ENCODE data around the gene FUT2.
"Not testable (repeated sequence)": the region's sequence is repeated elsewhere in the genome, so short reads cannot be mapped to it uniquely, and the experiment has no call there.

FUT2 gene

DNA sequence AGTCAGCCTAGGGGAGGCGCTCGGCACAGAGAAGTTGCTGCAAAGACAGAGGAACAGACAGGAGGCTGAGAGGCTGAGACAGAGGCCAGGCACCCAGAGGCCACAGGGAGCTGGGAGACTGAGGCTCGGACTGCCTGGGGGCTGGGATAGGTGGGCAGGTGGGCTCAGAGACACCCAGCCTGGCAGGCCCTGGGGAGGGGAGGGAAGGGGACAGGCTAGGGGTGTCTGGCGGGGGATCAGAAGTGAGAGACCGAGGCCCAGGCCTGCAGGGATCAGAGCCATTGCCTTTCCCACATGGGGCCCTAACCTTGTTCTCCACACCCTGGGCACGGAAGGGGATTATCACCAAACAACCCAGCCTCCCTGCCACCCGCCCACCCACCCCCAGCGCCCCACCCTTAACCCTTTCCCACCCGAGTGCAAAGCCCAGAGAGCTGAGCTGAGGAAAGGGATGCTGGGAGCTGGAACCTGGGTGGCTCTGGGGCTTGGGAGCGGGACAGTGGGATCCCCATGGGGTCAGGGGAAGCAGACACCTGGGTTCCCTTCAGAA lies 24.2 kb upstream of the FUT2 start:
- no peak for DNase-seq

DNA sequence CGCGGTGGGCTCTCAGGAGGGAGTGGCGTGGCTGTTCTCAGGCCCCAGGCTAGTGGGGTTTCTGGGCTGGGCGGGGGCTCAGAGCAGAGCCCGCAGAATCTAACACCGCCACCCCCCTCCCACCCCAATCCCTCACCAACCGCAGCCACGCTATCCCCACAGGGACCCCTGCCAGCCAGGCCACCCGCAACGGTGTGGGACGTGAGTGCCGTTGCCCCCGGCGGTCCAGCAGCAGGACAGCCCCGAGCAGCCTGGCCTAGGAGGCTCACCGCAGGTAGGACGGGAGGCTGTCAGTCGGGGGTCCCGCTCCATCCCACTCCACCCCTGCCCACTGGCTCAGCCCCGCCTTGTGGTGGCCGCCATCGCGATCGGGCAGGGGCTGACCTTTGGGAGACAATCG lies 22.8 kb upstream of the FUT2 start, which contains the start of gene NTN5:
Gene NTN5, minus strand, starts transcription at position 24 of the 400 bp plus-strand sequence. CDS start 2,031 bp downstream, outside the sequence.
- DNase-seq: no peak

DNA sequence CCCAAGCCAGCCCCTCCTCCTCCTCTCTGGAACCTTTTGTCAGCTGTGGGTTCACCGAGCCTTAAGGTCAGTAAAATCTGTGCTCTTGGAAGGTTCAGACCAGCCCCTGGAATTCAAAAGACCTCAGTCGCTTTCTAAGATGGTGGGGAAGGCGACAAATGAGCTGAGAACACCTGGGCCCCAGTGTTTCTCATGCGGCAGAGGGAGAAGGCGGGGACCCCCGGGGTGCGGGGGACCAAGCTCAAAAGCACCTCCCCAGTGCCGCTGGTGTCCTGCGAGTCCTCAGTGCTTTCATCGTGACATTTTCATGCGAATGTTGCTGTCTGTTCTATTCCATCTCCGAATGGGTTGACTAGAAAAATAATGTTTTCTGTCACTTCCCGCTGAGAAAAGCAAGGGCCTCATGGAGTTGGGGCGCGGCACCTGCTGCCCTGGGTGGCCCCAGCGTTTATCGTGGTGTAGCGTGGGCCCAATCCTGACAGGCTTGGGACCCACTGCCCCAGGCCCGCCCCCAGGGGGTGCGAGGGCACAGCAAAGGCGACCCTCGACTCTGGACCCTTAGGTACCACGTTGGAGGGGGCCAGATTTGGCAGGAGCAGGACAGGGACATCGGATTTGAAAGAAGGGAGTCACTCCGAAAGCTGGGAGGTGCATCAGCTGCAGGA lies 22.2 kb upstream of the FUT2 start:
- DNase-seq: no peak

DNA sequence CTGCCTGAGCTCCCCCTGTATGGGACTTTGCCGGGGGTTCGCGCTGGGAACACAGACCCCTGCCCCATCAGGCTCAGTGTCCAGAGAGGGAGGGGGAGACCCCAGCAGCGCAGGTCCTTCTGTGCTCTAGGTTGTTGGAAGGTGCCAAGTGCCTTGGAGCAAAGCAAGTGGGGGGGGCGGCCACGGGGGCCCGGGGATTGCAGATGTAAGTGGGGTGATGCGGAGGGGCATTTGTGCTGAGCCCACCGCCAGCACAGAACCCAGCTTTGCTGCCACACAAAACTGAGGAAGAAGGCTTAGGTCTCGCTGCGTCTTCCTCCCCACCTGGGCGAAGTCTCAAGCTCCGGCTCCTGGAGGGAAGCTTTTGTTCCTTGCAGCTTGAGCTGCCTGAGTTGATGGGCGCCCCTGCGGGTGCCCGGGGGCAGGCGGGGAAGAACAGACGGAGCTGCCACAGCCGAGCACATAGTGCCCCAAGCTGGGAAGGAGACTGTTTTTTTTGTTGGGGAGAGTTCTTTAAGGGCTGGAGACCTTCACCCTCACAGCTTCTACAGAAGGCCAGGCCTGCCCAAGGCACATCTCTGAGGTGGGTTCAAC lies 21.5 kb upstream of the FUT2 start:
- DNase-seq: no peak

DNA sequence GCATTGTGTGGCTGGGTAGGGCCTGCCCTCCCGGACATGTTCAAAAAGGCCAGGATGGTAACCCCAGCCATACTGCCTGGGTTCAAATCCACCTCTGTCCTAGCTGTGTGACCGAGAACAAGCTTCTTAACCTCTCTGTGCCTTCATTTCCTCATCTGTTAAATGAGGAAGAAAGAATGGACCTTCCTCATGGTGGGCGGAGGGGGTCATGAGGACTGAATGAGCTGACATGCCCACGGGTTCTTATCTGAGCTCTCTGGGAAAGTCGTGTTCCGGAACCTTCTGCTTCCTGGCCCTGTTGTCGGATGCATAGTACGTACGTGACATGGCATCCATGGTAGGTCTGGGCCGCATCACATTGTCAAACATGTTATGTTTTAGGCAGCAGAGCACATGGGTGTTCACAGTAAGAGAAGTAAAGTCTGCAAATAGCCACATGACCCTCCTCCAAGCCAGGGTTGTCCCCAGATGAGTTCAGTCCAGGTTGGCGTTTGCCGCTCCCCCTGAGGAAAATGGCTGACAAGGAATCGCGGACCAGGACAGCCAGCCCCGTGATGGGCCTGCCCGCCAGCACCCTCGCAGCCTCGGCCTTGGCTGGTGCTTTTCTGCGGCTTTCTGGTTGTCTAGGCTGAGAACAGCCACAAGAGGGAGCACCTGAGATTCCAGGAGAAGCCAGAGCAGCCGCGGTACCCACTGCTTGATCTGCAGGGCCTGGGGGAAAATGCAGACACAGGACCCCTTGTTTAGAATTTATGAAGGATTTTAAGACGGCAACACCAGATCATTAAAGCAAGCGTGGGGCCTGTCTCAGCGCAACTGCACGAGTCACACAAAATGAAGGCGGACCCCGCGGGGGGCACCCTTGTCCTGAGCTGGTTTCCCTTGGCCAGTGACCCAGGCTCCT lies 20.6 kb upstream of the FUT2 start:
- peak; percentile 88 to 95 for DNase-seq

DNA sequence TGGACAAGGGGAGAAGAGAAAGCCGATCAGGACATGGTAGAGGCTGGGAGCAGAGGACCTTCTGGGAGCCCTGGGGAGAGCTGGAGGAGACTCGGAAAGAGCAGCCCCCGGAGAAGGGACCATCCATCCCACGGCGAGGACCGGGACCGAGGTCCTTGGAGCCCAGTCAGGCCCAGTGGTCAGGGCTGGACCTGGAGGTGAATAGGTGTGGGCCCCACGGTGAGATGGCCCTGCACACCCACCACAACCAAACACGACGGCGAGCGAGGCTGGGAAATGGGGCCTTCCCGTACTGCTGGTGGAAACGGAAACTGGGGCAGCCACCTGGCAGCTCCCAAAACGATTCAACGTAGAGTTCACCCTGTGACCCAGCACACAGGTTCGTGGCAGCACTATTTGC lies 19.3 kb upstream of the FUT2 start:
- no peak for DNase-seq

DNA sequence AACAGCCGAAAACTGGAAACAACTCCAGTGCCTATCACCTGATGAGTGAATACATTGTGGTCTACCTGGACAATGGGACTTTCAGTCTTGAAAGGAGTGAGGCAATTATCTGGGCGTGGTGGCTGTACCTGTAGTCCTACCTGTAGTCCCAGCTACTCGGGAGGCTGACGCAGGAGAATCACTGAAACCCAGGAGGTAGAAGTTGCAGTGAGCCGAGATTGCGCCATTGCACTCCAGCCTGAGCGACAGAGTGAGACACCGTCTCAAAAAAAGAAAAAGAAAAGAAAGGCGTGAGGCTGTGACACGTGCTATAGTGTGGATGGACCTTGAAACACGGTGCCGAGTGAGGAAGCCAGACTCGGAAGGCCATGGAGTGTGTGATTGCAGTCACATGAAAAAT lies 18.9 kb upstream of the FUT2 start:
- DNase-seq: no peak

DNA sequence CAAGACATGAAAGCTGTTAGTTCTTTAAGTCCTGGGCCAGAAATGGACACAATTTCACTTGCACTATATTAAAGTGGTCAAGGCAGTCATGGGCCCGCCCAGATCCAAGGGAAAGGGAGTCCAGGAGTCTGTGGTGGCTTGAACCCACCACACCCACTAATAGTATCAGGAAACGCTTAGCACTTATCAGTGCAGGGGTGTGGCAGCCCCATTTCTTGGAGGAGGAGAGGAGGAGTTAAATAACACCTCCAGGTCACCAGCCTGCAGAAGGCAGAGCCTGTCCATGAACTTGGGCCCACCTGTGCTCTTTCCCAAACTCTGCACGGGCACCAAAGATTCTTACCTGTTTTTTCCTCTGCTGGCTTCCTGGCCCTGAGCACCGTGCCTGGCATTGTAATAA lies 17.6 kb upstream of the FUT2 start:
- DNase-seq: no peak

DNA sequence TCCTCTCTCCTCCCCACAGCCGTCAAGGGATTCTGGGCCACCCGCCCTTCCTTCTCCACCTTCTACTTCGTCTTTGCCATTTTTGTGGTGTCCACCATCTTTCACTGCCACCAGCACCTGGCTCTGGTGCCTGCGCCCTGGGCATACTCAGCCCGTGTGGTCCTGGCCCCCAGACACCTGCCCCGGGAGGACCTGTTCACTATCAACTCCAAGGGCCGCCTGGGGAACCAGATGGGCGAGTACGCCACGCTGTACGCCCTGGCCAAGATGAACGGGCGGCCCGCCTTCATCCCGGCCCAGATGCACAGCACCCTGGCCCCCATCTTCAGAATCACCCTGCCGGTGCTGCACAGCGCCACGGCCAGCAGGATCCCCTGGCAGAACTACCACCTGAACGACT lies 15.8 kb upstream of the FUT2 start:
- not testable (repeated sequence) for DNase-seq

DNA sequence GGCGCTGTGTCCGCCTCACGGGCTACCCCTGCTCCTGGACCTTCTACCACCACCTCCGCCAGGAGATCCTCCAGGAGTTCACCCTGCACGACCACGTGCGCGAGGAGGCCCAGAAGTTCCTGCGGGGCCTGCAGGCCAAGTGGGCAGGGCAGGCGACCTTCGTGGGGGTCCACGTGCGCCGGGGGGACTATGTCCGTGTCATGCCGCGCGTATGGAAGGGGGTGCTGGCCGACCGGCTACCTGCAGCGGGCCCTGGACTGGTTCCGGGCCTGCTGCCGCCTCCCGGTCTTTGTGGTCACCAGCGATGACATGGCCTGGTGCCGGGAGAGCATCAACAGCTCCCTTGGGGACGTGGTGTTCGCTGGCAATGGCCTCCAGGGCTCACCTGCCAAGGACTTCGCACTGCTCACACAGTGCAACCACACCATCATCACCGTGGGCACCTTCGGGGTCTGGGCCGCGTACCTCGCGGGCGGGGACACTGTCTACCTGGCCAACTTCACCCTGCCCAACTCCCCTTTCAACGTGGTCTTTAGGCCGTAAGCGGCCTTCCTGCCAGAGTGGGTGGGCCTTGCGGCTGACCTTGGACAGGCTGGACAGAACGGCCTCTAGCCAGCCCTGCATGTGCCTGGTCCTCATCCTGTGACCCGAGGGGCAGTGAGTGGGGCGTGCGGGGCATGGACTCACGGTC lies 15.2 kb upstream of the FUT2 start:
- DNase-seq: no peak

DNA sequence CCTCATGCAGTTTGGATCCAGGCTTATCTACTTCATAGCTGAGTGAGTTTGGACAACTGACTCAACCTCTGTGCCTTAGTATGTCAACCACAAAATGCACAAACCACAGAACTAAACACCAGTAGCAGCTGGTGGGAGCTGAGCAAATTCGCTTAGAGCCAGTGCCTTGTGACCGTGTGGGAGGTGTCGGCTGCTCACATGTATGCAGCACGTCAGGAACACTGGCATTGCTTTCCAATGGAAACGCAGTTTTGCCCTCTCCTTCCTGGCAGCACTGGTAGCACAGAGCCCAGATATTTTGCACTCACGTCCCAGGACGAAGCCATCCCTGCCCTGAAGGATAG lies 14.7 kb upstream of the FUT2 start:
- DNase-seq: peak; percentile 74 to 95

DNA sequence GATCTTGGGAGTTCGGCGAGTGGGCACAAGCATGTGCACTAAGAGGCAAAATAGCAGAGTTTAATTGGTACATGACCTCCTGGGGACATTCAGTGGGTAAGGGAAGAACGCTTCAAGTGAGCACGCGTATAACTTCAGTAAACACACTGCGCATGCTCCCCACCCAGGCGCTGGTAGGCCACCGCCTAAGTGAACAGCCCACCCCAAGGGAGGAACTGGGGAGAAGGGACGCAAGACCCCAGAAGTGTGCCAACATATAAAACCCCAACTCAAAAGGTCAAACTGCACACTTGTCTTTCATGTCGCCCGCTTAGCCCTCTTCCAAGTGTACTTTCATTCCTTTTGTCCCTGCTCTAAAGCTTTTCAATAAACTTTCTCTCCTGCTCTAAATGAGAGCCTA lies 12.4 kb upstream of the FUT2 start:
- peak in 1 of 2 donors; percentile 36 for DNase-seq

DNA sequence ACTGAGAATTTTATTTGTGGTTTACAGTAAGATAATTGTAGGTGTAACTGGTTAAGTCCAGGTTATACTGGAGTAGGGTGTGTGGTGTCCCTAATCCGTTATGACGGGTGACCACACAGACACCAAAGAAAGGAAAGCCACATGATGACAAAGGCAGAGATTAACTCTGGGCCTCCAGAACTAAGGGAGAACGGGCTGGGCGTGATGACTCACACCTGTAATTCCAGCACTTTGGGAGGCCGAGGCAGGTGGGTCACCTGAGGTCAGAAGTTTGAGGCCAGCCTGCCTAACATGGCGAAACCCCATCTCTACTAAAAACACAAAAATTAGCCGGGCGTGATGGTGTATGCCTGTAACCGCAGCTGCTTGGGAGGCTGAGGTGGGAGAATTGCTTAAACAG lies 10.2 kb upstream of the FUT2 start:
- no peak for DNase-seq

DNA sequence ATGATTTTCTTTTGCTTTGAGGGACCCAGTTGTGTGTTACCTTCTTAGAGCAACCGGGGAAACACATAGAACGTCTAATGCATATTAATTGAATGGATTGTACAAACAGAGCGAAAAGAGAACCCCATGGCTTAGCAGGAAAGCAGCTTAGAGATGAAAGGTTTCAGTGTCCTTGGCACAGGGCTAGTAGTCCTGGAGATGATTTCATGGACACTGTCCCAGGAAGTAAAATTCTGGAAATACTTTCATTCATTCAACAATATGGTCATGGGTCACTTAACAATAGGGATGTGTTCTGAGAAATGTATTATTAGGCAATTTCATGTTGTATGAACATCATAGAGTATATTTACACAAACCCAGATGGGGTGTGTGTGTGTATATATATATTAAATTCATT lies 9.7 kb upstream of the FUT2 start:
- no peak for DNase-seq

DNA sequence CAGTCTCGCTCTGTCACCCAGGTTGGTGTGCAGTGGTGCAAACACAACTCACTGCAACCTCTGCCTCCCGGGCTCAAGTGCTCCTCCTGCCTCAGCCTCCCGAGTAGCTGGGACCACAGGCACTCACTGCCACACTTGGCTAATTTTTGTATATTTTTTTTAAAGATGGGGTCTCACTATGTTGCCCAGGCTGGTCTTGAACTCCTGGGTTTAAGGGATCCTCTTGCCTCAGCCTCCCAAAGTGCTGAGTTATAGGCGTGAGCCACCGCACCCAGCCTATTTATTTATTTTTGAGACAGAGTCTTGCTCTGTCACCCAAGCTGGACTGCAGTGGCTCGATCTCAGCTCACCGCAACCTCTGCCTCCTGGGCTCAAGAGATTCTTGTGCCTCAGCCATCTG lies 9.1 kb upstream of the FUT2 start:
- DNase-seq: not testable (repeated sequence)

DNA sequence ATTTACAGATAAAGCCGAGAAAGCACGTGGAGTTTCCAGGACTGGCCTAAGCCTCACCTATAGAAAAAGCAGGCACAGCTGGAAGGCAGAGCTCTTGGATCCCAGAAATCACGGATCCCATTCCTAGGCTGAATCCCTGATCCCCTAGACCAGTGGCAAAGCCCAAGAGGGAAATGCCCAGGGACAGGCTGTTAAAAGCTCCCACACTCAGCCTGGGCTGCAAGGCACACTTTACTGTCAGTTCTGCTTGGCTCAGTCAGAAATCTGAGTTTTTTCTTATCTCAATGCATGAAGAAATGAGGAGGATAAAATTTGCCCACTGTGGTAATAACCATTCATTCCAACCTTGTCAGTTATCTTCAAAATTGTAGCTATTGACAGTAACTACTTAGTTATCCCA lies 8.0 kb upstream of the FUT2 start:
- no peak for DNase-seq

DNA sequence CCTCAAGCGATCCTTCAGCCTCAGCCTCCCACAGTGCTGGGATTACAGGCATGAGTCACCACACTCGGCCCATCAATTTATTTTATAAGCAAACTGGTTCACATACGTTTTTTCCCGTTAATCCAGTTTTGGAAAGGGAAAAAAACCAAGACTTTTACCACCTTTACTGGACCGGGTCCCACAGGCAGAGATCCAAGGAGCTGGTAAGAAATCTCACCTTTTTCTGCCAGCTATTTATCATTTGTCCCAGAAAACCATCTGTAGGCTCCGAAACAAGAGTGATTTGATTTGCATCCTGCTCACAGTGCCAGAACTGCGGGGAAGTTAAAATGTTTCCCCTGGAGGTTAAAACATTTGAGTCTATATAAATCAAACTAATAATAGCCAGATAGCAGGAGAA lies 6.3 kb upstream of the FUT2 start:
- no peak for DNase-seq

DNA sequence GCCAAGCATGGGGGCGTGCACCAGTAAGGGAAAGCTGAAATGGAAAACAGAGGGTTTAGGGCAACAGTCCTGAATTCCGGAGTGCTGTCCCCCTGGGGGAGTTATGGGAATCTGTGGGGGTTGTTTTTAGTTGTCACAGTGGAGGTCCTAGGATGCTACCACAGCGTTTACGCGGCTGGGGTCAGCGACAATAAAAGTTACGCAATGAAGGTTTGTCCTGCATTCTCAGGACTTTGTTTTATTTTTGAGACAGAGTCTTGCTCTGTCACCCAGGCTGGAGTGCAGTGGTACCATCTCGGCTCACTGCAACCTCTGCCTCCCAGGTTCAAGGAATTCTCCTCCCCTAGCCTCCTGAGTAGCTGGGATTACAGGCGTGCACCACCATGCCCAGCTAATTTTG lies 2.1 kb upstream of the FUT2 start:
- not testable (repeated sequence) for DNase-seq

DNA sequence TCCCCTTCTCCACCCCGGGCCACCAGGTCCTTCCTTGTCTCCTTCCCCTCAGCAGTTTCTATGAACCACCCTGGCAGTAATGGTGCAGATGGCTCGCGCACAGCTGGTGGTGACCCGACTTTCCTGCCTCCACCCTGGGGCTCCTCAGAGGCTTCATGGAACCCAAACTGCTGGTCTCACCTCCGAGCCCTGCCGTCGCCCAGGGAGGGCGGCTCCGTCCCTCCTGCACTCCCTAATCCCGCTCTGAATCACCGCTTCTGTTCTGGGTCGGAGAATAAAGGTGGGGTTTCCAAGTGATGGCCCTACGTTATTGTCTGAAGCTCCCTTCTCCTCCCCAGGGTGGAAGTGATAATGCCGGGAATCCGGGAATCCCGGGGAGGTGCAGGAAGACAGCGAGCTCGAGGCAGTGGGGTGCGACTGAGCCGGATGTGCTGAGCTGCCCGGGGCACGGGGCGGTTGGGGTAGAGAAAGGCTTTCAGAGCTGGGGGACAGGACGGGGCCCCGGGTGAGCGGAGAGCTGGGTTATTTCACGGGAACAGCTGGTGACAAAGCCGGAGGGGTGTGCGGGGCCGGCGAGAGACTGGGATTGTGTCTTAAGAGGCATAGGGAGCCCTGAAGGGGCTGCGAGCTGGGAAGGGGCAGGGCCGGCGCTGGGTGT lies 711 bp downstream of the FUT2 start:
- DNase-seq: no peak

DNA sequence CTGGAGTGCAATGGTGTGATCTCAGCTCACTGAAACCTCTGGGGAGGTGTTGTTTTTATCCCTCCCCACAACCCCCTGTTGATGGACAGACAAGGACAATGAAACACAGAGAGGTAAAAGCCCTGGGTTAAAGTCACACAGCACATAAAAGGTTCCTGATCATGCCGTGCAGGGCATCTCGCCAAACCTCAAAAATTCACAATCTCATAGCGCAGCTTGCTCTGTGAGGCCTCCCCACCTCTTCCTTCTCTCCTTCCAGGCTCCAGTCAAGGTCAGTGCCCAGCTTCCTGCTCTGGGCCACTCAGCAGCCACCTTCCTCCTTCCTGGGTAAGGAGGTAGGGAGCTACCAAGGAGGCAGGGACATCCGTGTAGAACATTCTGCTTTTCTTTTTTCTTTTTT lies 2.3 kb downstream of the FUT2 start:
- peak in 1 of 2 donors; percentile 7 for DNase-seq

DNA sequence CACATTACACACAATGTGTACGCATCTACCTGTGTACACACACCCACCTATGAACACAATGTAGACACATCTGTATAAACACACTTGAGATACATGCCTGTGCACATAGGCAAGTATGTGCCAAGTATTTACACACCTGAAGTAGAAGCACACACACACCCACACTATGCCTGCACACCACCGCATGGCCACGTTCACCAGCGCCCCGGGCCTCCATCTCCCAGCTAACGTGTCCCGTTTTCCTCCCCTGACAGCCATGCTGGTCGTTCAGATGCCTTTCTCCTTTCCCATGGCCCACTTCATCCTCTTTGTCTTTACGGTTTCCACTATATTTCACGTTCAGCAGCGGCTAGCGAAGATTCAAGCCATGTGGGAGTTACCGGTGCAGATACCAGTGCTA lies 6.9 kb downstream of the FUT2 start:
- DNase-seq: no peak

DNA sequence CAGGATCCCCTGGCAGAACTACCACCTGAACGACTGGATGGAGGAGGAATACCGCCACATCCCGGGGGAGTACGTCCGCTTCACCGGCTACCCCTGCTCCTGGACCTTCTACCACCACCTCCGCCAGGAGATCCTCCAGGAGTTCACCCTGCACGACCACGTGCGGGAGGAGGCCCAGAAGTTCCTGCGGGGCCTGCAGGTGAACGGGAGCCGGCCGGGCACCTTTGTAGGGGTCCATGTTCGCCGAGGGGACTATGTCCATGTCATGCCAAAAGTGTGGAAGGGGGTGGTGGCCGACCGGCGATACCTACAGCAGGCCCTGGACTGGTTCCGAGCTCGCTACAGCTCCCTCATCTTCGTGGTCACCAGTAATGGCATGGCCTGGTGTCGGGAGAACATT lies 7.5 kb downstream of the FUT2 start:
- no peak for DNase-seq

All from inflammatory macrophage (primary cell).